Upper lobe of left lung (tissue), 4 donors: ENCODE measurements around the gene SH2B2.

Experiments used
- EP300 ChIP-seq, 4 donors: sonication (generic); formaldehyde crosslinking; IDR thresholded peaks; one replicate each; pipeline ENCODE4 v1.5.1; 2017; ENCODE audit warnings: antibody characterized with exemption in 4 of 4, control low read depth in 2 of 4
- POLR2A ChIP-seq, 4 donors: fragments of 450-650 bp; IDR thresholded peaks; one replicate each; pipeline ENCODE4 v1.5.1; 2016 to 2017; ENCODE audit warnings: antibody characterized with exemption in 4 of 4, mild to moderate bottlenecking in 2 of 4
- TF ChIP-seq, protein P1 (sequence below), 6 experiments: fragments of 450-650 bp in 4 of 6; fragments of 200-600 bp in 2 of 6; sonication (generic) in 2 of 6; IDR thresholded peaks; one replicate each; pipeline ENCODE4 v1.5.1; 2016 to 2019; ENCODE audit warnings: antibody characterized with exemption in 6 of 6

- TF ChIP-seq, protein P1, sequence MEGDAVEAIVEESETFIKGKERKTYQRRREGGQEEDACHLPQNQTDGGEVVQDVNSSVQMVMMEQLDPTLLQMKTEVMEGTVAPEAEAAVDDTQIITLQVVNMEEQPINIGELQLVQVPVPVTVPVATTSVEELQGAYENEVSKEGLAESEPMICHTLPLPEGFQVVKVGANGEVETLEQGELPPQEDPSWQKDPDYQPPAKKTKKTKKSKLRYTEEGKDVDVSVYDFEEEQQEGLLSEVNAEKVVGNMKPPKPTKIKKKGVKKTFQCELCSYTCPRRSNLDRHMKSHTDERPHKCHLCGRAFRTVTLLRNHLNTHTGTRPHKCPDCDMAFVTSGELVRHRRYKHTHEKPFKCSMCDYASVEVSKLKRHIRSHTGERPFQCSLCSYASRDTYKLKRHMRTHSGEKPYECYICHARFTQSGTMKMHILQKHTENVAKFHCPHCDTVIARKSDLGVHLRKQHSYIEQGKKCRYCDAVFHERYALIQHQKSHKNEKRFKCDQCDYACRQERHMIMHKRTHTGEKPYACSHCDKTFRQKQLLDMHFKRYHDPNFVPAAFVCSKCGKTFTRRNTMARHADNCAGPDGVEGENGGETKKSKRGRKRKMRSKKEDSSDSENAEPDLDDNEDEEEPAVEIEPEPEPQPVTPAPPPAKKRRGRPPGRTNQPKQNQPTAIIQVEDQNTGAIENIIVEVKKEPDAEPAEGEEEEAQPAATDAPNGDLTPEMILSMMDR (IDR thresholded peaks at IDR 0.05) = no peak
- TF ChIP-seq EP300 (IDR thresholded peaks at IDR 0.05) (no peak), POLR2A (IDR thresholded peaks at IDR 0.05) (no peak)
Observed at GRCh38 chr7:102284399-102284798, 2.3 kb upstream of the SH2B2 start.
